ENCODE results near the gene H1-8. TPM values are rescaled to one million over a fixed set of nuclear protein-coding genes. Genes with fewer than 3 reads are reported as not detected.

Gene H1-8
- total and polyA plus RNA-seq, 9 of the 15 experiments (the other 6 are each of a cell fraction or from before 2014, with no cell fraction given) = not detected

DNA sequence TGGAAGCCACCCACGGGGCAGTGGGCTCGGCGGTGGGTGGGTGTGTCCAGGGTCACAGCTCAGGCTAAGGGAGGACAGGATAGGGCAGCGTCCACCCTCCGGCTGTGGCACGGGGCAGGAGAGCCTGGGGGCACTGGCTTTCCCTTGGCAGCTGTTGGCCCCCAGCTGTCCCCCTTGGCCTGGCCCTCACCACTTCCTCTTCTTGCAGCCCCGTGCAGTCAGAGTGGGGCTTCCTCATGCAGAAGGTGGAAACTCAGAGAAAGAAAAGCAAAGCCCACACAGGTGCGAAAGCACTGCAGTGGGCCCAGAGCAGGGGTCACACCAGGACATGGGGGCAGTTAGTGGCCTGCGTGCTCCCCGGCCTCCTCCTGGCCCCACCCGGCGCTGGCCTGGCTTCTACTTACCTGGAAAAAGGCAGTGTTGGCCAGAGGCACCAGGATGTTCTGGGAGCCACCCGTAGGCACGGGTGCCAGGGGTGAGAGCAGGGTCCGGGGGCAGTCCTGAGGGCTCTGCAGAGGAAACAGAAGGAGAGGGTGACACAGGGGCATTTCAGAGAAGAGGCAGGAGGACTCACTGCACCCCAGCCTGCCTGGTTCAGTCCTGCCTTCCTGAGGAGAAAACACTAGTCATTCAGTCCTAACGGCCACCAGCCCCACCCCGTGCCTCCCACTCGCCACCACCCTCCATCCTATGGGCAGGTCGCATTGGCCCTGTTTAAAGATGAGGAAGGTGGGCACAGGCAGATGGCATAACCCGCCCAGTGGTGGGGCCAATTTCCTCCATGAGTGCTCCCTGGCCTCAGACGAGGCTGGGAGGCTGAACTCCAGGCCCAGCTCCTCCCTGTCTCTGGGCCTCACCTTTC is 35.2 kb downstream of the H1-8 start:
- WGBS (ENCODE audit: insufficient coverage, low coverage, missing lambda C conversion rate) = 54% methylated on average over 12 of the region's 21 CpGs
- Histone ChIP-seq H3K4me3 (no peak overlapping the region), H3K9ac (ENCODE audit: insufficient read depth in 1 of 2, low read depth in 2 of 2, low read length in 2 of 2) (peak overlapping the region in 1 of 2 experiments; percentile 84; a peak in 2 of 4 replicates), H4K20me1 (replicated peaks; ENCODE audit: control insufficient read depth, insufficient read depth, low read length) (no peaks in the 10 kb centered on the region), H3K27ac (ENCODE audit: extremely low read depth, low read depth, low read length) (peak overlapping the region; percentile 60; the same call in 2 of the 3 replicates), H3K79me2 (ENCODE audit: control insufficient read depth, insufficient read depth, low read length) (no peaks in the 10 kb centered on the region), H3K9me3 (replicated peaks; ENCODE audit: control insufficient read depth, insufficient read depth, low read depth, low read length) (no peaks in the 10 kb centered on the region), H3K4me2 (ENCODE audit: insufficient read depth, low read length) (peak overlapping the region; percentile 11; the same call in 1 of the 2 replicates), H3K27me3 (ENCODE audit: control insufficient read depth in 2 of 2, insufficient read depth in 2 of 2, low read length in 2 of 2) (no peaks in the 10 kb centered on the region), H2AFZ (ENCODE audit: low read depth, low read length) (0 out of 2 replicates have a peak overlapping the region, but pooled peaks have one; percentile 16), H3K4me1 (replicated peaks in 1 of 2; ENCODE audit: control insufficient read depth in 2 of 2, insufficient read depth in 2 of 2, low read length in 2 of 2) (peaks cover 9 to 44% of the 10 kb centered on the region in 2 experiments; a peak in 4 of 5 replicates), H3K36me3 (ENCODE audit: control insufficient read depth, insufficient read depth, low read length) (peaks cover 3% of the 10 kb centered on the region; the same call in 1 of the 3 replicates), H3K9me1 (ENCODE audit: control insufficient read depth, insufficient read depth, low read length) (no peaks in the 10 kb centered on the region)
- intact Hi-C loops (cut with micrococcal nuclease) = no loop called here
- no peak for TF ChIP-seq ZBTB2 (IDR thresholded peaks at IDR 0.05)
- peak; percentile 92 for TF ChIP-seq SPI1 (IDR thresholded peaks at IDR 0.05; ENCODE audit: borderline replicate concordance, low read depth, low read length)
- no peak for TF ChIP-seq HEY1 (CRISPR knock-in tag; IDR thresholded peaks at IDR 0.05; ENCODE audit: borderline replicate concordance)
- TF ChIP-seq, protein P1, sequence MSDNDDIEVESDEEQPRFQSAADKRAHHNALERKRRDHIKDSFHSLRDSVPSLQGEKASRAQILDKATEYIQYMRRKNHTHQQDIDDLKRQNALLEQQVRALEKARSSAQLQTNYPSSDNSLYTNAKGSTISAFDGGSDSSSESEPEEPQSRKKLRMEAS (CRISPR knock-in tag; IDR thresholded peaks at IDR 0.05) = 0 out of 2 replicates have a peak, but pooled peaks have one; percentile 17
- peak; percentile 65 for TF ChIP-seq ZNF592 (IDR thresholded peaks at IDR 0.05)
- TF ChIP-seq SLC30A9 (CRISPR knock-in tag; IDR thresholded peaks at IDR 0.05) = no peak
- peak; percentile 43; the same call in 1 of the 2 replicates for TF ChIP-seq NFE2 (IDR thresholded peaks at IDR 0.05; ENCODE audit: low read depth)
- peak; percentile 35; the same call in 1 of the 2 replicates for TF ChIP-seq ZNF263 (CRISPR knock-in tag; IDR thresholded peaks at IDR 0.05; ENCODE audit: borderline replicate concordance)
- POLR2A ChIA-PET = no interaction called here
- DNase-seq (ENCODE audit: extremely low read depth in 1 of 4, low spot score in 3 of 4) (peak in 1 of 4 experiments; percentile 41), FAIRE-seq (no peak), ATAC-seq (peak; percentile 75)
- in situ Hi-C loops (cut with MboI) = no loop called here
- BruUV-seq (replicated peaks) = no TSS peak
- CTCF ChIA-PET (ENCODE audit: low intra/inter-chr PET ratio) = no interaction called here
